HG03095 (cell line): ENCODE data around the gene SPPL2C.
"Not testable (repeated sequence)": the region's sequence is repeated elsewhere in the genome, so short reads cannot be mapped to it uniquely, and the experiment has no call there.

Experiments used
- ATAC-seq: cut with Tn5 transposase; IDR thresholded peaks from one replicate; pipeline ENCODE4 v1.9.1; 2021; ENCODE audit warnings: moderate library complexity; ENCODE audit not compliant: unreplicated experiment

SPPL2C gene

DNA sequence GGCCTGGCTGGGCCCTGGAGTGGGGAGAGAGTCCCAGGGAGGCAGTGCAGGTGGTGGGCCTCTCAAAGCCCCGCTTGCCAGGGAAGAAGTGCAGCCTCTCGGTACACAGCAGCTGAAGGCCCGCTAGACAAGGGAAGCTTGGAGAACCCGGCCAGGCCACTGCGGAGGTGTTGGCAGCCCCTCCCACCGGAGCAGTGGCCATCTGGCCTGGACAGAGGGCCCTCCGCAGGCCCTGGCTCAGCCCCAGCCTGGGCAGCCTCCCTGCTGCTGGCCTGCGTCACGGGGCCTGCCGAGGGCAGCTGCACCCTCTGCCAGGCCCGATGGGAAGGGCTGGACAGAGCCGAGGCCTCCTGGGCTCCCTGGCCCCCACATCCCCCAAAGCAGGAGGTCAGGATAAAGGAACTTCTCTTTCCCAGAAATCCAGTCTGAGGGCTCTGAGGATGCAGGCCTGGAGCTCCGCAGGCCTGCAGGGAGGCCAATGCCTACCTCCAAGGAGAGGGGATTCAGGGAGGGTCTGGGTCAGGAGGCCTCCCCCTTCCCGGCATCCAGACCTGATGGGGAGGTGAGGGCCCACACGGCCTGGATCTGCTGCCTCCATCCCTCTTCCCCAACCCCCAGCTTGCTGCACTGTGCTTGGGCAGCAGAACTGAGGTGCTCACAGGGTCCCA lies 4.3 kb downstream of the SPPL2C start:
- ATAC-seq: no peak

DNA sequence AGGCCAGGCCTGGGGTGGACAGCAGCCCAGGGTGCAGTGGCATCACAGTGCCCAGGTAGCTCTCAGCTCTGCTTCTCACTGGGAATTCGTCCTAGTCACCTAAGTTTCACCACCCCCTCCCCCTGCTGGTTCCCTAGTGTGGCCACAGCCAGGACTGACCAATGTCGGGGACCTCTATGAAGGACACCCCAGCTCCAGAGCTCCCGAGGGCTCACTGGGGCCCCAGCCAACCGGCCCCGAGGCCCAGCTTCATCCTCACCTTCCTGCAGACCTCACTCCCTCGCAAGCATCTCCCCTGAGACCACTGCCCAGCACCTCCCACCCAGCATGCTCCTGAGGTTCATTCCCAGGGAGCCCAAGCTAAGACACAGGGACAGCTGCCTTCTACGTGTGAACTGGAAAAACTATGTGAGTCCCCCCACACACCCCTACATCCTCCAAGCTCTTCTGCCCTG lies 4.9 kb downstream of the SPPL2C start:
- ATAC-seq: no peak

DNA sequence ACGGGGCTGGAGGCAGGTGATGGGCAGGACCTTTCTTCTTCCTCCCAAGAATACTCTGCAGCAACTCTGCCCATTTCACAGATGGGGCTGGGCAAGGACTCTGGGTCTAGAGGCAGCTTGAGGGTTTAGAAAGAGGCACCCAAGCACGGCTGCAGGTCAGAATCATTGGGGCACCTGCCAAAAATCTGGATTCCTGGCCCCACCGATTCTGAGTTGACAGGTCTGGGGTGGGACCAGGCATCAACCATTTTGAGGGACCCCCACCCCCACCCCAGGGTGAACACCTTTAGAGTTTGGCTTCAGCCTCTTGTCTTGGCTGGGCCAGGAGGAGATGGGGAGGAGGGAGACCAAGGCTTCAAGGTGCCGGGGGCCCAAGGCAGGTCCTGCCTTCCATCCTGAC lies 5.3 kb downstream of the SPPL2C start:
- no peak for ATAC-seq

DNA sequence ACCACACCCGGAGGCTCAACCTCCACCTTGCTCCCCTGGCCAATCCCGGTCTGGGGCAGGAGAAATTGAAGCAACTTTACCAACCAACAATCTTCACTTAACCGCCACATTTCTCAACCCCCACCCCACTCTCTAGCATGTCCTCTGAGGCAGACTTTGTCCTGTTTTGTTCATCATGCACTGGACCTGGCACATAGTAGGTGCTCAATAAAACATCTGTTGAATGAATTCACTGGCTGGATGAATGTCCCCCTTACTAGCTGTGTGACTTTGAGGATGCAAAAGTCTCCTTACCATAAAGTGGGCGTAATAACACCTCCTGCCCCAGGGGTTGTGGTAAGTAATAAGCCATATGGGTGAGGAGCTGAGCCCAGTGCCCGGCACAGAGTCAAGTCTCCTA lies 5.8 kb downstream of the SPPL2C start:
- ATAC-seq: no peak

DNA sequence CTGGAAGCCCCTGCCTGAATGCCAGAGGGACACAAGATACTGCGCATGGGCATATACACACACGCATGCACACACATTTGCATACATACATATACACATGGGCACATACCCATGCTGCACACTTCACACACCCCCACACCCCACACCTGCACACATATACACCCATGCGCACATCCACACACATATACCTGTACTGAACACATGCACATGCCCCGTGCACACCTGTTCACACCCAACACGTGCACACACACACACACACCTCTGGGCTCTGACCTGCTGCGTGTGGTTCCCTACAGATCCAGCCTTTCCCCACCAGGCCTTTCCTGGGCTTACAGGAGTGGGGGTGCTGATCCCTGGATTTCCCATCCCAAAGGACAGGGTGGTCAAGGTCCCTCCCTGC lies 6.3 kb downstream of the SPPL2C start:
- ATAC-seq: no peak

DNA sequence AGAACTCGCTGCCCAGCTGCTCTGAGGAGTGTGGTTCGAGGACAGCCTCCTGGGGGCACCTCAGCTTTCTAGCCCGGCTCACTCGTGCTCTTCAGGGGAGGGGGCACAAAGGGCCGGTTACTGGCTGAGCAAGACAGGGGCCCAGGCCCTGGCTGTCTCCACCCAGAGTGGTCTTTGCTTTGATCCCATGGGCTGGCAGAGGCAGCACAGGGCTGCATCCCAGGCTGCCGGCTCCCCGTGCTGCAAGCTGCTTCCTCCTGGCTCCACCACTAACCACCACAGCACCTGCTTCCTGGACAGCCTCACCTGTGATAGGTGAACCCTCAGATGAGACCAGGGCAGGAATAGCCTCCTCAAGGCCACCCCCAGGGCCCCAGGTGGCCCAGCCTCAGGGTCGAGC lies 6.8 kb downstream of the SPPL2C start:
- no peak for ATAC-seq

DNA sequence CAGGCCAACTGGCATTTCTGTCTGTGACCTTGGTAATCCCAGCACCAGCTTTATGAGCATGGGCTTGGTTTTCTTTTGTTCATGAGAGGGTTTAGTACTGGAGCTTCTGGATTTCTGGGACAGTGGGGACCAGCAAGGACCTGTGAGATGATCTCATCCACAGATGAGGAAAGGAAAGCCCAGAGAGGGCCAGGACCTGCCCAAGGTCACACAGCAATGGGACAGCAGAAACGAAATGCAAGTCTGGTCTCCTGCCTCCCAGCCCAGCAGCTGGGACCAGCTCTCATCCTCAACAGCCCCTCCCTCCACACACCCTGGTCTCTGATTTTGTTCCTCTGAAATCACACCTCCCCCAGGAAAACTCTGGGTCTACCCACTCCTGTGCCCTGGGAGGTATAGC lies 7.2 kb downstream of the SPPL2C start:
- ATAC-seq: no peak

DNA sequence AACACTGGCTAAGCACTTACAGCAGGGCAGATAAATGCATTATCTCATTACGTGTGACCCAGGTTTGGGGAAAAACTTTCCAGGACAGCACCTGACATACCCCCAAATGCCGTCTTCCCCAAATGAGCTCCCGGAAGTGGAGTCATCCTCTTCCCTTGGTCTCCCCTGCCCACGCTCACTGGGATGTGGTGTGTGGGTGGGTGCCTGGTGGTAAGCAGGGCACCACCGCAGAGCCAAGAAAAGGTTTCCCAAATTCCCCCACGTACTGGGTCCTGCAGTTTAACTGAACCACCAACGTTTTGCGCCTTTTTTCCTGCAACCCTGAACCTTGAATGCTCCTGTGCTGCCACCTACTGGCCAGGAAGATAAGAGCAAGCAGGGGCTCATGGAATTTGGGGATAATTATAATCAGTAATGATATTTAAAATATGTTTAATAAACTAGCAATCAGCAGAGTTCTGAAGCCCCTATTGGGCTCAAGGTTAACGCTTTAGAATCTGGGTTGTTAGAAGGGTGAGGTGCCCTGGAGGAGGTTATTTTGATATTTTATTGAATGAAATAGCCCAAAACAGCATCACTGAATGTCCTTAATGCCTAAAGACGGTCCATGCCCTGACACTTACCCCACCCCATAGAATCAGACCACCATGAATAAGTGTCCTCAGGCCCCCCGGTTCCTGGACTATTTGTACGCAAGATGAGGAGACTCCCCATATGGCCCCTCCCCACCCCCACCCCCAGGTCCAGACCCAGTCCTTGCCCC lies 8.0 kb downstream of the SPPL2C start:
- ATAC-seq: no peak

DNA sequence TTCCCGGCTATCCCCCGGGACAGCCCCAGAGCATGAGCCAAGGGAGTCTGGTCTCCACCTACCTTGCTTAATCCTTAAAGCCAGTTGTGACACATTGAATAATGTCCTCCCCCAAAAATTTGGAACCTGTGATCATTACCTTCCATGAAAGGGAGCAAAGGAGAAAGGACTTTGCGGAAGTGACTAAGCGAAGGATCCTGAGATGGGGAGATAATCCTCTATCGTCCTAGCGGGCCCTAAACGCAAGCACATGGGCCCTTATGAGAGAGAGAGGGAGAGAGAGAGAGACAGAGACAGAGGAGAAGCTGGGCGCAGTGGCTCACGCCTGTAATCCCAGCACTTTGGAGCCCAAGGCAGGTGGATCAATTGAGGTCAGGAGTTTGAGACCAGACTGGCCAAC lies 9.5 kb downstream of the SPPL2C start:
- ATAC-seq: no peak

DNA sequence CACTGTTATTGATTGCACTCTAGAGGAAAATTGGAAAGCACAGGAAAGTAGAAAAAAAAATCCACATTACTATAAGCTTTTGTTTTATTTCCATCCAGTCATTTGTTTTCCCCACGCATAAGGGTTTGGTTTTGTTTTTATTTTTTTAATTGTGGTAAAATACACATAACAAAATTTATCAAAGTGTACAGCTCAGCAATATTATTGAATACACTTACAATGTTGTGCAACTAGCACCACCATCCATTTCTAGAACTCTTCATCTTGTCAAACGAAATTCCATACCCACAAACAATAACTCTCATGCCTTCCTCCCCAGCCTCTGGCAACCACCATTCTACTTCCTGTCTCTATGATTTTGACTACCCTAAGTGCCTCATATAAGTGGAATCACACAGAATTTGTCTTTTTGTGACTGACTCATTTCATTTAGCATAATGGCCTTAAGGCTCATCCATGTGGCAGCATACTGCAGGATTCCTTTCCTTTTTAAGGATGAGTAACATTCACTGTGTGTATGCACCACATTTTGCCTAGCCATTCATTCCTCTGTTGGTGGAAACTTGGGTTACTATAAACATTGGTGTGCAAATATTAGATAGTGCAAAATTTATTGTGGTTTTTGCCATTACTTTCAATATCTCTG lies 11.1 kb downstream of the SPPL2C start:
- no peak for ATAC-seq

DNA sequence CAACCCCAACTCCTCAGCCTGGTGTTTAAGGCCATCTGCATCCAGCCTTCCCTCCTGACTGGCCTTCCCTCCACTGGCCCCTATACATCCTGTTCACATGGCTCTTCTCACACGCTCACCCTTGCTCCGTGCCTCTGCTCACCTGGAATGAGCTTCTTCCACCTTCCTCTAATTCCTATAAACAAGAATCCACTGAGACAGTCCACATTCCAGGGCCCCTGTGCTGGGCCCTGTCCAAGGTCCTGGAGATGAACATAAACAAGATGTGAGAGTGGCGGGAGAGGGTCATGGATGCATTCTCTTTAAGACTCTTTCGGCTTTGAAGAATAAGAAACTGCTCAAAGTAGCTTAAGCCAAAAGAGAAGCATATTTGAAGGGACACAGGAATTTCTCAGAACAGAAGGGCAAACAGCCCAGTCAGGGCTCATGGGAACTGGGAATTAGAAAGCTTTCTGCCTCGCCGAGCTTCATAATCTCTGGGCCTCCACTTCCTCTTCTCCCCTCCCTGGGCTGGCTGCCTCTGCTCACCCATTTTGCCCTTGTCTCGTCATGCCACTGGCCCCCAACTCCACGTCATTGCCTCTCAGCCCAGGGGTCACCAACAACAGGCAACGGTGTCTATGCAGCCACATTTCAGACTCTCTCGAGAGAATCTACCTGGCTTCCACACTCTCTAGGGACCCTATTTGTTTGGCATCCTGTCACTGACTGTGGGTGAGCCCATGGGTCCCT lies 13.5 kb downstream of the SPPL2C start:
- ATAC-seq: no peak

DNA sequence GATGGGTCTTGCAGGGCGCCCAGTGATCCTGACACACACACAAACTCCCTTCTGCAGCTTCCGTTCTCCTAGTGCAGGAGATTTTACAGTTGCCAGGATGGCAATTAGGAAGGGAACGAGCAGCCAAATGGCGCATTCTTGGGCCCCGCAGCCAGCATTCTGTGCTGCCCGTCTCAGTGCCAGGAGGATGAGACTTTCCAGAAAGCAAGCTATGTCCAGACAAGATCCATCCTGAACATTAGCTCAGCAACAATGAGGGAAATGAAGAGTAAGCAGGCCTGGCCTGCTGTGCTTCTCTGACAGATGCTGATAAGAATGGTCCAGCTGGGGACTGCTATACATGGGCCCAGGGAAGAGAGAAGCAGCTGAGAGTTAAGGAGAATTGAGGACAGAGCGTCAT lies 16.5 kb downstream of the SPPL2C start:
- no peak for ATAC-seq

DNA sequence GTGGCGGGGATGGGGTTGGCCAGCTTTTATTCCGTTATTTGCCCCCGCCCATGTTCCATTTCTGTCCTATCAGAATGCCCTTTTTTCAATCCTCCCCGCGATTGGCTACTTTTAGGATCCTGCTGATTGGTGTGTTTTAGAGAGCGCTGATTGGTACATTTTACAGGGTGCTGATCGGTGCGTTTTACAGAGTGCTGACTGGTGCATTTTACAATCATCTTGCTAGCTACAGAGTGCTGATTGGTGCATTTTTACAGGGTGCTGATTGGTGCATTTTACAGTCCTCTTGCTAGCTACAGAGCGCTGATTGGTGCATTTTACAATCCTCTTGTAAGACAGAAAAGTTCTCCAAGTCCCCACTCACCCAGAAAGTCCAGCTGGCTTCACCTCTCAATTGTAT lies 17.4 kb downstream of the SPPL2C start:
- not testable (repeated sequence) for ATAC-seq

DNA sequence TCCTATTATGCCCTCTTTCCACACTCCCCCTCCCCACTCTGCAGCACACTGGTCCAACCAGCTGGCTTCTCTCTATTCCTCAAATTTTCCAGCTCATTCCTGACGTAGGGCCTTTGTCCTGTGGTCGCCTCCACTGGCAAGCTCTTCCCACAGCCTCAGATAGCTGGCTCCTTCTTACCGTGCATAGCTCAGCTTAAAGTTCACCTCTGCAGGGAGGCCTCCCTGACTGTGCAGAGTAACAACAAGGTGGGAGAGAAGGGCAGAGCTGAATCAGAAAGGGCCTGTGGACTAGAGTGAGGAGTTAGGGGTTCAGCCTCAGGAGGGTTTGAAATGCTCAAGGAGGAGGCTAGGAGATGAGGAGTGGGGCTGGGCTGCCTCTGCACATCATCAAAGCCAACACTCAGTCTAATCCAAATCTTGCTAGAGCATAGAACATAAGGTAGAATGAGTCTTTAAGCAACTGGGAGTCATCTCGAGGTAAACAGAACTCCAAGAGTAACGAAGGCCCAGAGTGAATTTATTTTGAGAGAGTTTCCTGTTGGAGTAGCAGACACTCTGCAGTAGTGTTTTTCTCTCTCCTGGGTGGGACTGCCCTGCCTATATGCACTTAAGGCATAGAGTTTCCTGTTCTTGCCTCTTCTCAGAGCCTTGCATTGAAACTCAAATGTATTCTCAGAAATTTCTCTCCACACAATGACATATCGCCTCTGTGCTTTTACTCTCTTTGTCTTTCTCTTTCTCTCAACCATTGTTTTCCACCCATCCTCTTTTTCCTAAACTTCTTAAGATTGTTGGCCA lies 19.4 kb downstream of the SPPL2C start:
- no peak for ATAC-seq

DNA sequence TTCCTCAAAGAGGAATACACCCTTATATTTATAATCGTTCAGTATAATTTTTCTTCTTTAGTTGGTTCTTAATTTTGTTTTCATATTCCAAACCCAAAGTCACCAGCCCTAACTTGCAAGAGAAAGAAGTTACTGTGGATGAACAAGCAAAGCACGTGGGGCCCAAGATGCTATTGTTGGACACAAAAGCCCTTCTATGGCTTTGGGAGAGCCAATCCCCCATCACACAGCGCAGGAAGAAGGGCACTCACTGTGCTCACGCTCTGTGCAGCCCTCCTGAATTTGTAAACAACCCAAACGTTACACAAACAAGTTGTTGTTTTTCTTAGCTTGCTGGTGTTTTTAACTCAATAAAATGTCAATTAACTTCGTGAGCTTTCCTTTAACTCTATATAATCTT lies 22.5 kb downstream of the SPPL2C start:
- no peak for ATAC-seq

DNA sequence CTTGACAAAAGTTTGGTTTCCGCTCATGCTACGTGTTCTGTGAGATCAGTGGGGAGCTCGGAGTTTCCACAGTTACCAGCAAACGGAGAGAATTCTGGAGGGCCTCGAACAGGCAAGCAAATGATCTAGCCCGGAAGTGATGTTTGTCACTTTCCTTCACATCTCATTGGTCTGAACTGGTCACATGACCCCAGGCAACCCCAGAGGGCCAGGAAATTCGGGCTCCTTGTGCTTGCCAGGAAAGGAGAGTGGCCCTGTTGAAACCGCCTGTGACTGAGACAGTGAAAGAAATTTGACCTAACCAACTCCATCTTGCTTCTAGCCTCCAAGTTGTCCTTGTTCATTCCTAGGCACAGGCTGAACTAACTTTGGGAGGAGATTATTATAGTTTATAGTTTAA lies 23.0 kb downstream of the SPPL2C start:
- no peak for ATAC-seq

DNA sequence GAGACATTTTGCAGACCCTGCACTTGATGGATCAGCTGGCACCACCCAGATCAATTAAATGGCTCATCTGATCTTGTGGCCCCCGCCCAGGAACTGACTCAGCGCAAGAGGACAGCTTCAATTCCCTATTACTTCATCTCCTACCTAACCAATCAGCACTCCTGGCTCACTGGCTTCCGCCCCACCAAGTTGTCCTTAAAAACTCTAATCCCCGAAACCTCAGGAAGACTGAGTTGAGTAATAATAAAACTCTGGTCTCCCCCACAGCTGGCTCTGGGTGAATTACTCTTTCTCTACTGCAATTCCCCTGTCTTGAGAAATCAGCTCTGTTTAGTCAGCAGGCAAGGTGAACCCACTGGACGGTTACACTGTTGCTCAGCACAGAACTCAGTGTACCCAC lies 23.6 kb downstream of the SPPL2C start:
- no peak for ATAC-seq

DNA sequence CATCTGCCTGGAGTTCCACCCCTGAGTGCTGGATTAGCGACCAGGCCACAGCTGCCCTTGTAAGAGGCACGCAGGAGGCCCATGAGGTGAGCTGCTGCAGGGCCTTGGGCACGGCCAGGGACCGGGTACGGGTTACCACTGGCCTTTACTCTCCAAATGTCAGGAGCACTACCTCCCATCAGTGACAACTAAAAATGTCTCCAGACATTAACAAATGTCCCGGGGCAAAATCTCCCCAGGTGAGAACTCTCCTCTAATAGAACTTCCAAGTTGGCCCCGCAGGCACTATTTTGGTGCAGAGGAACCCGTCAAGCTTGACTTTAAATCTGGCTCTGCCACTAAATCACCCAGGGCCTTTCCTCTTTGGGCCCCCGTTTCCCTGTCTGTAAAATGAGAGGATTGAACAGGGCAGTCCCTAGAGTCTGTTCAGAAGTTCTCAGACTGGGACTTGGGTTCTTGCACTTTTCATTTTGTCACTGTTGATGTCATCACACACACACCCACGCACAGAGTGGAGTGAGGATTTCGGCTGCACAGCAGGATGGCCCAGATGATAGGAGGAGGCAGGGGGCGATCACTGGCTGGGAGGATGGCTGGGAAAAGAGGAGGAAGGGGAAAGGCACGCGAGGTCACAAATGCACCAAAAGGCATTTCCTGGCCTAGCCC lies 25.1 kb downstream of the SPPL2C start:
- ATAC-seq: no peak

DNA sequence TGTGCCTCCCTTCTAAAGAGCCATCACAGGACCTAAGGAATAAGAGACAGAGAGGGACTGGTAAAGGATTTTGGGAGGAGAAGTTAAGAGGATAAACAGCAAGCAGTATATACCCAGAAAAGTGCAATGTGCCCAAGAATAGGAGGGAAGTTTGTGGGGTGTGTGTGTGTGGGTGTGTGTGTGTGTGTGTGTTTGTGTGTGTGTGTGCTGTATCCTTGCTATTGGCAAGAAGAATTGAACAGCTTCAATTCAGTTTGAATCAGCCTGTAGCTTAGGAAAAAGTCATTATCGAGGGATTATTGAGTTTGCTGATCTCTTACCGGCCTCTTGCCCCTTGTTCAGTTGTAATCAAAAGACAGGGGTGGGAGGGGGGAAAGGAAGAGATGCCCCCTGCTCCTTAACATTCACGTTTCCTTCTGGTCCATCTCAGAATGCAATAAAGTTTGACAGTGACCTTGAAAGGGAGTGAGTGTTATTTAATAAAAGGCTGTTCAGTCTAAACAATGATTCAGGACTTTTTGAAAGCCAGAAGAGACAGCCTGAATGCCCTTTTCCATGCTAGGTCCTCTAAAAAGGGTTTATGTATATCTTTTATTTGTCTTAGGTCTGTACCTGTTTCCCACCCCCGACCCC lies 25.8 kb downstream of the SPPL2C start:
- no peak for ATAC-seq

DNA sequence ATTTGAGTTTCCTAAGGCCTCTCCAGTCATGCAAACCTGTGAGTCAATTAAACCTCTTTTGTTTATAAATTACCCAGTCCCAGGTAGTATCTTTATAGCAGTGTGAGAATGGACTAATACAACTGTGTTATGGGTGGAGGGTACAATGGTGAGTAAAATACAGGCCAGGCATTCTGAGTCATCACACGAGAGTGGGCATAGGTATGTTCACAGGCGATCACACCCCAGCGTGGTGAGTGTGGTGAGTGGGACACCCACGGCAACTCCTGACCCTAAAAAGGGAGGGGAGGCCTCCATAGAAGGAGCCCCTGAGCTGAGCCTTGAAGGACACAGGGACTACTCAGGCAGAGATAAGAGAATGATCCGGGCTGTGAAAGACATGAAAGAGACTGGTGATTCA lies 27.0 kb downstream of the SPPL2C start:
- ATAC-seq: no peak
